GM12892 (cell line): ENCODE results near the gene CCNE1.

Experiments used
- POLR2AphosphoS5 ChIP-seq: IDR thresholded peaks from 2 replicates; pipeline ENCODE4 v1.6.1; 2011; ENCODE audit warnings: low read depth, low read length, control low read depth
- TAF1 ChIP-seq: IDR thresholded peaks from 2 replicates; pipeline ENCODE4 v1.6.1; 2011; ENCODE audit warnings: low read depth, mild to moderate bottlenecking, control low read depth, low read length, borderline replicate concordance

- TF ChIP-seq POLR2AphosphoS5, result no peak
- no peak for TF ChIP-seq TAF1
These were observed 1.1 kb downstream of the CCNE1 start for GRCh38 chr19:29812881-29813275.
